Measurements from ENCODE around the gene SERP1.

Gene SERP1

DNA sequence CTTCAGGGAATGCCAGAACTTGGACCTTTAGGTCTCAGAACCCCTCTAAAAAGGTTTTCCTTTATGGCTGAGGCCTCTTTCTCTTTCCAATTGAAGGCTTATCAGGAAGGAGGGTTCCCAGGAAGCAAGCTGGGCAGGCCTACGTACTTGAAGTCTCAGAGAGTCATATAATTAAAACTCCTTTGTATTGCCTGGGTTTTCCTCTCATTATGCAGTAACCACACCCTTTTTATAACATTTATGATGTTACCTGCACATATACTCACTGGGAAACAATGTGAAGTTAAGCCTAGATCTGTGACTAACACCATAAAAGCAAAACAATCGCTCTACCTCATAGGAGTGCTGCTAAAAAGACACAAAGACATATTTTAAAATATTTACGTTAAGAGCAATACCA, 27.3 kb downstream of the SERP1 start:
- Histone ChIP-seq H3K9me3 (ENCODE audit: control insufficient read depth, low read length) (no peaks in the 10 kb centered on the region), H3K9ac (no peak overlapping the region), H3K27me3 (ENCODE audit: control insufficient read depth, insufficient read depth, low read length) (no peaks in the 10 kb centered on the region), H3K4me3 (ENCODE audit: low read depth, low read length) (no peak overlapping the region), H3K27ac (no peak overlapping the region), H3K4me2 (ENCODE audit: low read length) (no peak overlapping the region), H2AFZ (no peak overlapping the region), H3K79me2 (no peaks in the 10 kb centered on the region), H3K36me3 (ENCODE audit: control insufficient read depth, insufficient read depth, low read length) (no peaks in the 10 kb centered on the region), H3K4me1 (no peaks in the 10 kb centered on the region)
- TF ChIP-seq, protein P1, sequence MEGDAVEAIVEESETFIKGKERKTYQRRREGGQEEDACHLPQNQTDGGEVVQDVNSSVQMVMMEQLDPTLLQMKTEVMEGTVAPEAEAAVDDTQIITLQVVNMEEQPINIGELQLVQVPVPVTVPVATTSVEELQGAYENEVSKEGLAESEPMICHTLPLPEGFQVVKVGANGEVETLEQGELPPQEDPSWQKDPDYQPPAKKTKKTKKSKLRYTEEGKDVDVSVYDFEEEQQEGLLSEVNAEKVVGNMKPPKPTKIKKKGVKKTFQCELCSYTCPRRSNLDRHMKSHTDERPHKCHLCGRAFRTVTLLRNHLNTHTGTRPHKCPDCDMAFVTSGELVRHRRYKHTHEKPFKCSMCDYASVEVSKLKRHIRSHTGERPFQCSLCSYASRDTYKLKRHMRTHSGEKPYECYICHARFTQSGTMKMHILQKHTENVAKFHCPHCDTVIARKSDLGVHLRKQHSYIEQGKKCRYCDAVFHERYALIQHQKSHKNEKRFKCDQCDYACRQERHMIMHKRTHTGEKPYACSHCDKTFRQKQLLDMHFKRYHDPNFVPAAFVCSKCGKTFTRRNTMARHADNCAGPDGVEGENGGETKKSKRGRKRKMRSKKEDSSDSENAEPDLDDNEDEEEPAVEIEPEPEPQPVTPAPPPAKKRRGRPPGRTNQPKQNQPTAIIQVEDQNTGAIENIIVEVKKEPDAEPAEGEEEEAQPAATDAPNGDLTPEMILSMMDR (IDR thresholded peaks at IDR 0.05), result no peak

DNA sequence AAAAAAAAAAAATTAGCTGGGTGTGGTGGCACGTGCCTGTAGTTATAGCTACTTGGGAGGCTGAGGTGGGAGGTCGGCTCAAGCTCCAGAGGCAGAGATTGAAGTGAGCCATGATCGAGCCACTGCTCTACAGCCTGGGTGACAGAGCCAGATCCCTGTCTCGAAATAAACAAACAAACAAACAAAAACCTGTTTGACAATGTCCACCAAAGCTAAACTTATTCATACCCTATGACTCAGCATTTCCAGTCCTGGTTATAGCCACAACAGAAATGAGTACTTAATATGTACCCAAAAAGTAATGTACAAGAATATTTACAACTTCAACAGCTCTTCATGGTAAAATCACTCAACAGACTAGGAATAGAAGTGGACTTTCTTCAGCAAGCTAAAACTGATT, 31.1 kb downstream of the SERP1 start:
- Histone ChIP-seq H3K4me3 (ENCODE audit: low read depth, low read length) (no peak overlapping the region), H3K9ac (no peak overlapping the region), H3K79me2 (no peaks in the 10 kb centered on the region), H3K27me3 (ENCODE audit: control insufficient read depth, insufficient read depth, low read length) (no peaks in the 10 kb centered on the region), H3K27ac (no peak overlapping the region), H3K36me3 (ENCODE audit: control insufficient read depth, insufficient read depth, low read length) (no peaks in the 10 kb centered on the region), H3K4me2 (ENCODE audit: low read length) (no peak overlapping the region), H3K4me1 (no peaks in the 10 kb centered on the region), H3K9me3 (ENCODE audit: control insufficient read depth, low read length) (no peaks in the 10 kb centered on the region), H2AFZ (no peak overlapping the region)
- TF ChIP-seq, protein P1 (IDR thresholded peaks at IDR 0.05), result no peak

DNA sequence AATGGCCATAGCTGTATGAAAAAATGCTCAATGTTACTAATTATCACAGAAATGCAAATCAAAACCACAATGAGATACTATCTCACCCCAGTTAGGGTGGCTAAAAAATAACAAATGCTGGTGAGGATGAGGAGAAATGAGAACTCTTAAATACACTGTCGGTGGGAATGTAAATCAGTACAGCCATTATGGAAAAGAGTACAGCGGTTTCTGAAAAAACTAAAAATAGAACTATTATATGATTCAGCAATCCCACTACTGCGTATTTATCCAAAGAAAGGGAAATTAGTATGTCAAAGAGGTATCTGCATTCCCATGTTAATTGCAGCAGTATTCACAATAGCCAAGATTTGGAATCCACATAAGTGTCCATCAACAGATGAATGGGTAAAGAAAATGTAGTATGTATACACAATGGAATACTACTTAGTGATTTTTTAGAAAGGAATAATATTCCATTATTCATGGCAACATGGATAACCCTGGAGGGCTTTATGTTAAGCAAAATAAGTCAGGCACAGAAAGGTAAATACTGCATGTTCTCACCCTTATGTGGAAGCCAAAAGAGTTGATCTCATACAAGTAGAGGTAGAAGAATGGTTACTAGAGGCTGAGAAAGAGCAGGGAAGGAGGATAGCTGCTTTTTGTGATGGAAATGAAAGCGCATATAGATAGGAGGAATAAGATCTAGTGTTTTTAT, 35.0 kb downstream of the SERP1 start:
- Histone ChIP-seq H3K27me3 (ENCODE audit: control insufficient read depth, insufficient read depth, low read length) (no peaks in the 10 kb centered on the region), H2AFZ (no peak overlapping the region), H3K36me3 (ENCODE audit: control insufficient read depth, insufficient read depth, low read length) (no peaks in the 10 kb centered on the region), H3K9me3 (ENCODE audit: control insufficient read depth, low read length) (no peaks in the 10 kb centered on the region), H3K4me2 (ENCODE audit: low read length) (no peak overlapping the region), H3K4me1 (no peaks in the 10 kb centered on the region), H3K27ac (no peak overlapping the region), H3K9ac (no peak overlapping the region), H3K4me3 (ENCODE audit: low read depth, low read length) (no peak overlapping the region), H3K79me2 (no peaks in the 10 kb centered on the region)
- TF ChIP-seq, protein P1 (IDR thresholded peaks at IDR 0.05), result no peak

DNA sequence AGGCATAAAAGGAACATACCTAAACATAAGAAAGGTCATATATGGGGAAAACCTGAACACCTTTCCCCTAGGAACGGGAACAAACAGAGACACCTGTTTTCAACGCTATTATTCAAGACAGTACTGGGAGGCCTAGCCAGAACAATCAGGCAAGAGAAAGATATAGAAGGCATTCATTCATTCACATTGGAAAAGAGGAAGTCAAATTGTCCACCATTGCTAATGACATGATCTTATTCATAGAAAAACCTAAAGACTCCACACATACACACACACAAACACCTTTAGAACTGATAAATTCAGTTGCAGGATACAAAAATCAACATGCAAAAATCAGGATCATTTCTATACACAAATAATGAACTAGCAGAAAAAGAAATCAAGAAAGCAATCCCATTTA, 36.5 kb downstream of the SERP1 start:
- TF ChIP-seq, protein P1 (IDR thresholded peaks at IDR 0.05), result no peak
- Histone ChIP-seq H2AFZ (no peak overlapping the region), H3K4me2 (ENCODE audit: low read length) (no peak overlapping the region), H3K36me3 (ENCODE audit: control insufficient read depth, insufficient read depth, low read length) (no peaks in the 10 kb centered on the region), H3K27me3 (ENCODE audit: control insufficient read depth, insufficient read depth, low read length) (no peaks in the 10 kb centered on the region), H3K27ac (no peak overlapping the region), H3K4me1 (no peaks in the 10 kb centered on the region), H3K9me3 (ENCODE audit: control insufficient read depth, low read length) (no peaks in the 10 kb centered on the region), H3K79me2 (no peaks in the 10 kb centered on the region), H3K4me3 (ENCODE audit: low read depth, low read length) (no peak overlapping the region), H3K9ac (no peak overlapping the region)

DNA sequence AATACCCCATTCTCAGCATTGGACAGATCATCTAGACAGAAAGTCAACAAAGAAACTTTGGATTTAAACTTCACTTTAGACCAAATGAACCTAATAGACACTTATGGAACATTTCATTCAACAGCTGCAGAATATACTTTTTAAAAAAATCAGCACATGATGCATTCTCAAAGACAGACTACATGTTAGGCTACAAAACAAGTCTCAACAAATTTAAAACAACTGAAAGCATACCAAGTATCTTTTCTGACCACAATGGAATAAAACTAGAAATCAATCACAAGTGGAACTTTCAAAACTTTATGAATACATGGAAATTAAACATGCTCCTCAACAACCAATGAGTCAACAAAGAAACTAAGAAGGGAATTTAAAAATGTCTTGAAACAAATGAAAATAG, 37.9 kb downstream of the SERP1 start:
- no peak overlapping the region for H2AFZ ChIP-seq

More for the DNA sequence above, 37.9 kb downstream of the SERP1 start:
- TF ChIP-seq, protein P1 (IDR thresholded peaks at IDR 0.05), result no peak
- no peaks in the 10 kb centered on the region for H3K27me3 ChIP-seq (ENCODE audit: control insufficient read depth, insufficient read depth, low read length)
- H3K27ac ChIP-seq, result no peak overlapping the region
- no peaks in the 10 kb centered on the region for H3K4me1 ChIP-seq
- H3K4me2 ChIP-seq (ENCODE audit: low read length), result no peak overlapping the region
- no peaks in the 10 kb centered on the region for H3K79me2 ChIP-seq
- H3K36me3 ChIP-seq (ENCODE audit: control insufficient read depth, insufficient read depth, low read length), result no peaks in the 10 kb centered on the region
- H3K9ac ChIP-seq, result no peak overlapping the region
- no peak overlapping the region for H3K4me3 ChIP-seq (ENCODE audit: low read depth, low read length)
- H3K9me3 ChIP-seq (ENCODE audit: control insufficient read depth, low read length), result no peaks in the 10 kb centered on the region
